H1 (cell line): ENCODE results near the gene BAIAP2.

Experiments used
- BRCA1 ChIP-seq: IDR thresholded peaks from 2 replicates; pipeline ENCODE4 v1.6.1; 2012; ENCODE audit warnings: low read depth, low read length, improper control_type of control experiment
- CHD1 ChIP-seq: IDR thresholded peaks from 2 replicates; pipeline ENCODE4 v1.6.1; 2012; ENCODE audit warnings: low read depth, low read length, improper control_type of control experiment
- CTCF ChIP-seq, 3 experiments: IDR thresholded peaks; 1 replicate in 2 of 3; 2 replicates in 1 of 3; pipeline versions ENCODE4 v1.5.1 to v1.6.1; 2011; ENCODE audit warnings: low read length in 3 of 3, mild to moderate bottlenecking in 3 of 3, inconsistent platforms in 2 of 3, low read depth in 1 of 3, moderate library complexity in 1 of 3; ENCODE audit not compliant: insufficient read depth in 1 of 3; ENCODE audit errors: control extremely low read depth in 1 of 3
- FOSL1 ChIP-seq: IDR thresholded peaks from 2 replicates; pipeline ENCODE4 v1.6.1; 2011; ENCODE audit warnings: mild to moderate bottlenecking, low read depth, low read length, moderate library complexity; ENCODE audit not compliant: insufficient read depth
- GABPA ChIP-seq: IDR thresholded peaks from 2 replicates; pipeline ENCODE4 v1.6.1; 2011; ENCODE audit warnings: mild to moderate bottlenecking, low read length, moderate library complexity, borderline replicate concordance; ENCODE audit not compliant: insufficient read depth
- KDM1A ChIP-seq: fragments of 200-600, 300-600 bp; sonication (generic); IDR thresholded peaks from 2 replicates; pipeline ENCODE4 v1.7.1; 2016; ENCODE audit warnings: mild to moderate bottlenecking, low read length, borderline replicate concordance
- RBBP5 ChIP-seq: IDR thresholded peaks from 2 replicates; pipeline ENCODE4 v1.7.1; 2012; ENCODE audit warnings: low read depth, mild to moderate bottlenecking, inconsistent platforms, low read length, moderate library complexity, borderline replicate concordance
- SIN3A ChIP-seq, 2 experiments: IDR thresholded peaks in 1 of 2; conservative IDR thresholded peaks in 1 of 2; 2 replicates each; pipeline ENCODE4 v1.6.1; 2011 to 2012; ENCODE audit warnings: low read length in 2 of 2, improper control_type of control experiment in 1 of 2, low read depth in 1 of 2, mild to moderate bottlenecking in 1 of 2
- SUZ12 ChIP-seq: fragments of 200-600 bp; sonication (generic); IDR thresholded peaks from 2 replicates; pipeline ENCODE4 v1.6.1; 2012; ENCODE audit warnings: mild to moderate bottlenecking, inconsistent platforms, low read length, moderate library complexity, mixed read lengths

DNA sequence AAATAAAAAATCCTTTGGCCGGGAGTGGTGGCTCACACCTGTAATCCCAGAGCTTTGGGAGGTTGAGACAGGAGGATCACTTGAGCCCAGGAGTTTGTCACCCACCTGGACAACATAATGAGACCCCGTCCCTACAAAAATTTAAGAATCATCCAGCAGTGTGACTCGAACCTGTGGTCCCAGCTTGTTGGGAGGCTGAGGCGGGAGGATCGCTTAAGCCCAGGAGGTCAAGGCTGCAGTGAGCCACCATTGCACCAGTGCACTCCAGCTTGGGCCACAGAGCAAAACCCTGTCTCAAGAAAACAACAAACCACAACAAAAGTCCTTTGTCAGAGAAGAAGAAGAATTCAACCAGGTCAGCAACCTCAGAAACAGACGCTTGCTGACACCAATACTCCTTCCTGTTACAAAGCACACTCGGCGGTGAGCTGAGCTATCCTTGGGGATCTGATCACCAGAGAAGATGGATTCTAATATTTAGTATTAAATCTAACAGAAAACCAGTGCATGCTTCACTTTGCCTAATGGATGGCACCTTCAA lies 117.4 kb downstream of the BAIAP2 start:
- TF ChIP-seq KDM1A (no peak), CTCF (IDR thresholded peaks at IDR 0.05; ENCODE audit: control extremely low read depth in 1 of 3, insufficient read depth in 1 of 3, low read depth in 1 of 3, low read length in 3 of 3) (no peak), GABPA (no peak), CHD1 (no peak), FOSL1 (no peak), BRCA1 (no peak), SUZ12 (no peak), RBBP5 (no peak), SIN3A (conservative IDR thresholded peaks at IDR 0.05 in 1 of 2, IDR thresholded peaks at IDR 0.05 in 1 of 2; ENCODE audit: low read depth in 1 of 2, low read length in 2 of 2) (no peak)
